HG03469 (cell line): ENCODE measurements around the gene DRD5.
"Not testable (repeated sequence)": the region's sequence is repeated elsewhere in the genome, so short reads cannot be mapped to it uniquely, and the experiment has no call there.

ENCODE experiments used
- ATAC-seq: cut with Tn5 transposase; IDR thresholded peaks from one replicate; pipeline ENCODE4 v1.9.1; 2021; ENCODE audit warnings: mild to moderate bottlenecking, moderate library complexity, moderate number of reproducible peaks; ENCODE audit not compliant: unreplicated experiment

Gene DRD5

DNA sequence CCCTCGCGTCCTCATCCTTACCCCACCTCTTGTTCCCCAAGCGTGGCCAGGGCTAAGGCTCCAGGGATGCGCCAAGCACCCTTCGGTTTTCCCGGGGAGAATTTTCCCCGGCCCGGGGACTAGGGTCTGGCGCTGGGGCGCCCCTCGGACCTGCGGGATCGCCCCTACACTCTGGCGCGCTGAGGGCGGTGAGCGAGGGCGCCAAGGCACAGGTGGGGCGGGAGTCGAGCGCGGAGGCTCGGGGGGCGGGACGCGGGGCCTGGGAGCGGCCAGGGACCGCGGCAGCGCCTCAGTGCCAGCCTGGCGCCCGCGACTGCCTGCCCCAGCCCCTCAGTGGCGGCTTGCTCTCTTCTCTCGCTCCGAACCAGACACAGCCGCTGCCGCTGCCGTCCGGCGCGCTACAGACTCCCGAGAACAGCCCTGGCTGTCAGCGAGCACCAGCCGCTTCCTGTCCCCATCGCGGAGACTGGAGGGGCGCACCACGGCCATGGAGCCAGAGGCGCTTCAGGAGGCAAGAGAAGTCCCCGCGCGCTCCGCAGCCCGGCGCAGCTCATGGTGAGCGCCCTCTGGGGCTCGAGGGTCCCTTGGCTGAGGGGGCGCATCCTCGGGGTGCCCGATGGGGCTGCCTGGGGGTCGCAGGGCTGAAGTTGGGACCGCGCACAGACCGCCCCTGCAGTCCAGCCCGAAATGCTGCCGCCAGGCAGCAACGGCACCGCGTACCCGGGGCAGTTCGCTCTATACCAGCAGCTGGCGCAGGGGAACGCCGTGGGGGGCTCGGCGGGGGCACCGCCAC lies at the start of gene DRD5:
DRD5 (plus strand) TSS at position 292 of the 793 bp plus-strand sequence; CDS start at position 688, 396 bp downstream.
- no peak for ATAC-seq

GRCh38 chr4:9732256-9732655 lies 49.2 kb upstream of the DRD5 start:
- not testable (repeated sequence) for ATAC-seq

- ATAC-seq = no peak
Observed at GRCh38 chr4:9735515-9735914, 45.9 kb upstream of the DRD5 start.

- not testable (repeated sequence) for ATAC-seq
Observed at GRCh38 chr4:9737280-9737679, 44.2 kb upstream of the DRD5 start.

- not testable (repeated sequence) for ATAC-seq
Observed at GRCh38 chr4:9743789-9744188, 37.6 kb upstream of the DRD5 start.

DNA sequence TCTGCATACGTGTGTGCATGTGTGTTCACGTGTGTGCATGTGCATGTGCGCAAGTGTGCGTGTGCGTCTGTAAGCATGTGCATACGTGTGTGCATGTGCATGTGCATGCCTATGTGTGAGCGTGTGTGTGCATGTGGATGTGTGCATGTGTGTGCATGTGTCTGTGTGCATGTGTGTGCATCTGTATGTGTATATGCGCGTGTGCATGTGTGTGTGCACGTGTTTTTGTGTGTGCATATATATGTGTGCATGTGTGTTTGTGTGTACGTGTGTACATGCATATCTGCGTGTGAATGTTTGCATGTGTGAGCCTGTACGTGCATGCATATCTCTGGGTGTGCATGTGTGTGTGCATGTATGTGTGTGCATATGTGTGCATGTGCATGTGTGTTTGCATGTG lies 35.7 kb upstream of the DRD5 start:
- no peak for ATAC-seq

GRCh38 chr4:9758641-9759317 lies 22.7 kb upstream of the DRD5 start:
- ATAC-seq = no peak

- ATAC-seq = no peak
Observed at GRCh38 chr4:9762823-9763475, 18.5 kb upstream of the DRD5 start.

GRCh38 chr4:9764155-9764696 lies 17.2 kb upstream of the DRD5 start:
- ATAC-seq = no peak

DNA sequence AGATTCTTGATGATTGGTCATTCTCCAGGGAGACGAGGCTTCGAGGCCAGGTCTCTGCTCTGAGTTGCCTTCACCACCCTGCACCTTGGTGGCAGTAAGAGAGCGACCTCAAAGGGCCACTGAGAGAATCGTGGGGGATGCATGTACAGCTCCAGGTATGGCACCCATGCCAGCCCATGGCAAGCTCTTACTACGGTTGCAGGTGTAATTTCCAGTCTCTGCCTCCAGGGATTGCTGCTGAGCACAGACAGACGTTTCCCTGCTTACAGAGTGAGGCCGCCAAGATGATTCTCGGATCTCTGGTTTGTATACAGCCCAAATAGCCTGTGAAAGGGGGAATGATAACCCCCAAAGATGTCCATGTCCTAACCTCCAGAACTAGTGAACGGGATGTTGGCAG lies 16.3 kb upstream of the DRD5 start:
- no peak for ATAC-seq

- ATAC-seq = no peak
Observed at GRCh38 chr4:9769321-9769720, 12.1 kb upstream of the DRD5 start.

DNA sequence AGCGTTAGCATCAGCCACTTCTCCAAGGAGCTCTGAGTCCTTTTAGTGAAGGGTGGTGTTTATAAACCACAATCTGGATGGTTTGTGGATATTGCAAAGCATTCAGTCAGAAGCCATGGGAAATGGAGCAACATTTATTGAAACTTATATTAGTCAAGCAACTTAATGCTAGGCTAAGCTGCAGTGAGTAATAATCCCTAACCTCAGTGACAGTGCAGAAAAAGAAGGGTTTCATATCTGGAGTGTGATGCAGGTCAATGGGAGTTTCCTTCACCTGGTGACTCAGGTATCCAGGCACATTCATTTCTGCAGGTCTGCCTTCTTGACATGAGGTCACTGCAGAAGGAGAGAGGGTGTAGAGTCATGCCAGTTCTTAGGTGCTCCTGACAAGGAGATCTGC lies 10.4 kb upstream of the DRD5 start:
- no peak for ATAC-seq

- ATAC-seq = no peak
Observed at GRCh38 chr4:9773471-9773870, 8.0 kb upstream of the DRD5 start.

GRCh38 chr4:9782136-9782436 lies 652 bp downstream of the DRD5 start:
- ATAC-seq = no peak

DNA sequence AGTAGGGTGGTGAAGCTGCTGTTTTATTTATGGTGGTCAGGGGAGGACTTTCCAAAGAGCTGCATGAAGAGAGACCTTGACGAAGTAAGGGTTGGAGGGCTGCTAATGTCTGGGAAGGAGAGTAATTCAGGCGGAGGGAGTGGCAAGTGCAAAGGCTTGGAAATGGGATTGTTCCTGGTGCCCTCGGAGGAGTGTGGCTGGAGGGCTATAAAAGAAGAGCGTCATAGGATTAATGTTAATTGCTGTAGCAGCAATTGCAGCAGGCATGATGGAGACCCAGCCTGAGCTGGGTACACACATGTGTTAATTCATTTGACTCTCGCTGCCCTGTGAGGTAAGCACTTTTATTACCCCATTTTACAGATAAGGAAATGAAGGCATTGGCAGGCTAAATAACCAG lies 4.5 kb downstream of the DRD5 start:
- not testable (repeated sequence) for ATAC-seq

- no peak for ATAC-seq
Observed at GRCh38 chr4:9792381-9792780, 10.9 kb downstream of the DRD5 start.

DNA sequence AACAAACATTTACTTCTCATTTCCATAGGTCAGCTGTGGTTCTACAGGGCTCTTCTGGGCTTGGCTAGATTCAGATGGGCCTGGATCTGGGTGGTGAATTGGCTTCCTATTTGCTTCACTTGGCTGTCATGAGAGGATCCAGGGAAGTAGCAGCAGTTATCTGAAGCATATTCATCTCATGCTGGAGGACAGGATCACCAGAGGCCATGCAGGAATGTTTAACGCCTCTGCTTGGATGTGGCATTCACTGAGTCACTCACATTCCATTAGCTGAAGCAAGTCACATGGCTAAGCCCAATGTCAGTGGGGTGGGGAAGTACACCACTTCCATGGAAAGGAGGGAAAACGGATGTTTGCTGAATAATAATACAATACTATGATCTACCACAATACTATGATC lies 15.2 kb downstream of the DRD5 start:
- ATAC-seq = not testable (repeated sequence)

- ATAC-seq = no peak
Observed at GRCh38 chr4:9800848-9801247, 19.4 kb downstream of the DRD5 start.

- ATAC-seq = no peak
Observed at GRCh38 chr4:9804918-9805317, 23.5 kb downstream of the DRD5 start.

DNA sequence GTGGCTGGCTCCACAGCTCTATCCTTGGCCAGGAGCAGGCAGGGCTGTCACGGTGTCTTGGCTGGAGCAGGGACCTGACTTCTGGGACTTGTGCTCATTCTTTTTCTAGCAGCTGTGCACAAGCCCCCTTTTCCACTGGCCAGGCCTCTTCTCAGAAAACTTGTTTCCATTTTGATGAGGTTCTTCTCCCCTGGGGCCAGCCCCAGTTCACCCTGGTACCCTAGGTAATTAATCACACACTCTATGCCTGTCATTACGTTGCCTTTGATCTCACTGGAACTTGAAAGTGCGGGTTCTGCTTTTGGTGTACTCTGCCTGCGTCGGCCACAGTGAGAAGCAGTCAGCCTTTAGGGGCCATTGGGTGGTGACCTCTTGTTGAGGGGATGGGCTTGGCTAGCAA lies 26.6 kb downstream of the DRD5 start:
- ATAC-seq = no peak

- no peak for ATAC-seq
Observed at GRCh38 chr4:9811806-9812205, 30.4 kb downstream of the DRD5 start.
